HUDEP-2 (cell line): ENCODE data around the gene LRWD1.

Source experiments
- DNase-seq, 76 experiments: peaks; one replicate each; lab custom pipeline; 2025; ENCODE audit not compliant: unreplicated experiment in 76 of 76; lab: John Stamatoyannopoulos, UW

Gene LRWD1

DNA sequence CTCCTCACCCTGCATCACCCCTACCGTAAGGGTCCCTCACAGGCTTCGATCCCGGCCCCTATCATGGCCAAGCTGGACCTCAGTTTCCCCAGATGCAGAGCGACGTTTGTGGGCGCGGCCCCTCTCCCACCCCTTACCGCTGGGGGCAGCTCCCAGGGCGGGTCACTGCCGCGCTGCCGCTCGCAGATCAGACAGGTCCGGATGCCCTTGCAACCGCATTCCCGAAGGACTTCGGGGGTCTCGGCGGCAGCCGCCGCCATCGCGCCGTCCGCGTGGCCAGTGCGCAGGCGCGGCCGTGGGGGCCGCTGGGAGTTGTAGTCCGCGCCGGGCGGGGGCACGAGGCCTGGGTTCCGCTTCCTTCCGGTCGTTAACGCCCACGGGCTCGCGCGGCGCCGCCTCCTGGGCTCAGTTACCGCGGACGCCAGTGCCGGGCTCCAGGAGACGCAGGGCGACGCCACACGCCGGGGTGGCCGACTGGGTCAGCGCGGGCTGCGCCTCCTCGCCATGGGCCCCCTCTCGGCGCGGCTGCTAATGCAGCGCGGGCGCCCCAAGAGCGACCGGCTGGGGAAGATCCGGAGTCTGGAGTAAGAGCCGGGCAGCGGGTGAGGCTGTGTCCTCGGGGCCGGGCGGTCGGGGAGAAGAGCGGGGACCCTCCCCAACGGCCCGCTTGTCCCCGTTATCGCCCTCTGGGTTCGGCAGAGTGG, at the start of gene LRWD1, which contains the start of gene ALKBH4:
LRWD1 (plus strand) TSS at position 408 of the 704 bp plus-strand sequence; CDS start at position 505, 97 bp downstream.
ALKBH4 (minus strand) TSS at position 287 of the 704 bp plus-strand sequence; CDS start at position 260, 27 bp downstream.
- peak; percentile 3 to 95 (median 88) for DNase-seq

DNA sequence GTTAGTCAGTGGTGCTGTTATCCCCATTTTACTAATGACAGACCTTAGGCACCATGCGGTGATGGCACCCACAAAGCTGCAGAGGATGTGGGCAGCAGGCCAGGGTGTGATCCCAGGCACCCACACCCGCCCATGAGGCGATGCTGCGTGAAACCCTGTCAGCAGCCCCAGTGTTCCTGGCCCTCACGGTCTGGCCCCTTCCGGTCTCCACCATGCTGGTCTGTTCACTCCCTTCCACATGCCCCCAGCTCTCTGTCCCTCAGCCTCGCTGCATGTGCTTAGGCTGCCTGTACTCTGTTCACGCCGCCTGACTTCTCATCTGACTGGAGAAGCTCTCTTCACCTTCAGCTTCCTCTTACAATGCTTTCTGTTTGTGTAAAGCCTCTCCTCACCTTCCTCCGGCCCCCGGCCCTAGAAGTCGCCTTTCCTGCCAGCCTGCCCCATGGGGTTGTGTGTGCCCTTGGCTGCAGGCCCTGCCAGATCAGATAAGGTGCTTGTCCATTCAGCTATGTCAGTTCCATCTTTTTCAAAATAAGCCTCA, 49.0 kb upstream of the LRWD1 start:
- peak in 50 of 76 experiments; percentile 2 to 60 (median 32) for DNase-seq

DNA sequence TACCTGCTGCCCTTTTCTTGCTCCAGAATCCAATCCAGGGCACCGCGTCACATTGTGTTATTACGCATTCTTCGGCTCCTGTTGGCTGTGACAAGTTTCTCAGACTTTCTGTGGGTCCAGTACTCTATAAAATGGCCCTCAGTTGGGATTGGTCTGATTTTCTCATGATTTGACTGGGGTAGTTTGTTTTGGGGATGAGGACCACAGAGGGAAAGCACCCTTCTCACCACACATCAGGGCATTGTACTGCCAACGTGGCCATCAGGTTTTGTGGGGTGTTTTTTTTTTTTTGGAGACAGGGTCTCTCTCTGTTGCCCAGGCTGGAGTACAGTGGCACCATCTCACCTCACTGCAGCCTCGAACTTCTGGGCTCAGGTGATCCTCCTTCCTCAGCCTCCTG, 48.4 kb upstream of the LRWD1 start:
- DNase-seq = no peak

DNA sequence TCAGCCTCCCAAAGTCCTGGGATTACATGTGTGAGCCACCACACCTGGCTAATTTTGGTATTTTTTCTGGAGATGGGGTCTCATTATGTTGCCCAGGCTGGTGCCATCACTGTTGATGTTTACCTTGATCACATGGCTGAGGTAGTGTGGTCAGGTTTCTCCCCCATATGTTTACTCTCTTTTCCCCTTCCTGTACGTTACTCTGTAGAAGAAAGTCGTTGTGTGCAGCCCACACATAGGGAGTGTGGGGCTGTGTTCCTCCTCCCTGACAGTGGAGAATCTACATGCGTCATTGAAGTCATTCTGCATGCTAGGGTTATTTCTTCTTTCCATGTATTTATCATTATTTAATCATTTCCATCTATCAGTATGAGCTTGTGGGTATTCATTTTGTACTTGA, 47.7 kb upstream of the LRWD1 start:
- DNase-seq = no peak

DNA sequence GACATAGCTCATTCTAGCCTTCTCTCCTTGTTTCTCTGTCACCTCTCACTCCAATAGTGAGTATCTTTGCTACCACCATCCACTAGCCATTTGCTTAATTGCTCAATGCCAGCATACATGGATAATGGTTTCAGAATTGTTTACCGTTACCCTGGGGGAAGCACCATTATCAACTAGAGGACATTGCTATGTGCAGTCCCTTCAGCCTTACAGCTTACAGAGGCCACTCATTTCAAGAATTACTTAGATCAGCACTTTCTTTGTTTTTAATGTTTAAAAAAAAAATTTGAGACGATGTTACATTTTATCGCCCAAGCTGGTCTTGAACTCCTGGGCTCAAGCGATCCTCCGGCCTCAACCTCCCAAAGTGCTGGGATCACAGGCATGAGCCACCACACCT, 46.2 kb upstream of the LRWD1 start:
- DNase-seq = no peak

DNA sequence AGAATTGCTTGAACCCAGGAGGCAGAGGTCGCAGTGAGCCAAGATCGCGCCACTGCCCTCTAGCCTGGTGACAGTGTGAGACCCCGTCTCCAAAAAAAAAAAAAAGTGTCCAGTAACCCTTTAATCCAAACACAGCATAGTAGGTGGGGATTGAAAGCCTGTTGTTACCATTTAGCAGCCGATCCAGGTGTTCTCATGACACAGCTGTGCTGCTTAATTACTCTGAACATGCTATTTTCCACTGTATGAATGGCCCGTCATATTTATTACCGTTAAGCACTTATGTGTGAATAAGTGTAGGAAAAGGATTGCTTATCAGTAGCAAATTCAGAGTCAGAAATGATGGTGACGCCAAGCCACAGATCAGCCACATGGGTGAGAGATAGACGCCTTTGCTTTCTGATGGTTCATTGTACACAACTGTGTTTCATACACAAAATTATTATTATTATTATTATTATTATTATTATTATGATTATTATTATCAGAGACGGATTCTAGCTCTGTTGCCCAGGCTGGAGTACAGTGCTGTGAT, 43.0 kb upstream of the LRWD1 start:
- peak in 16 of 76 experiments; percentile 3 to 52 (median 20) for DNase-seq

DNA sequence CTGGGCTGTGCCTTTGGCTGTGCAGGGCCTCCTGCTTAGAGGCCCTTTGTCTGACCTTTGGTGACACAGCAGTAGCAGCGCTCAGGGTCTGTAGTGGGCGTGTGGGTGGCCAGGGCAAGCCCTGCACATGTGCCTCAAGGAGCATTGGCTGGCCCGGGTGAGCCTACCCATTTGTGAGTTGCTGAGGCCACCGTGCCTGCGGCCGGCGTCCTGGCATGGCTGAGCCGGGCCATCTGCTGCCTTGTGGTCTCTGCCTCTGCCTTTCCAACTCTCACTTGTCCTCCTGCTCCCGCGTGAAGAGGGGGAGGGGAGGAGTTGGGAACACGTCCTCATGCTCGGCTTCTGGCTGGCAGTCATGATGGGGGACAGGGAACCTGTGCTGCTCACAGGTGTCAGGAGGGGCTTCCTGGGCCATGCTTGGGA, 40.6 kb upstream of the LRWD1 start:
- DNase-seq = no peak

DNA sequence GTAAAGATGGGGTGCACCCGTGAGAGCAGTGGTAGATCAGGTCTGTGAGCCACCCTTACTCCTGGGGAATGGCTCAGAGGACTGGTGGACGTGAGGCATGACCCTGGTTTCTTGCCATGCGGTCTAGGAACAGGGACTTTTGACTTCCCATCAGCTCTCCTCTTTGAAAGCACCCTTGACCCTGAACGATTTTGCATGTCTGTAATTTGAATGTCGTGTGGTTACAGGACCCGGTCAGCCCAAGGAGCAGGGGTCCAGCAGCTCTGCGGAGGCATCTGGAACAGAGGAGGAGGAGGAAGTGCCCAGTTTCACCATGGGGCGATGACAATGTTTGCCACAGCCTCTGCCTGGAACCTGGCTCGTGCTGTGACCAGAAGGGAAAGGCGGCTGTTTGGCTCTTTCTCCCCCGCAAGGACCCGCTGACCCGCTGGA, 40.0 kb upstream of the LRWD1 start:
- no peak for DNase-seq

DNA sequence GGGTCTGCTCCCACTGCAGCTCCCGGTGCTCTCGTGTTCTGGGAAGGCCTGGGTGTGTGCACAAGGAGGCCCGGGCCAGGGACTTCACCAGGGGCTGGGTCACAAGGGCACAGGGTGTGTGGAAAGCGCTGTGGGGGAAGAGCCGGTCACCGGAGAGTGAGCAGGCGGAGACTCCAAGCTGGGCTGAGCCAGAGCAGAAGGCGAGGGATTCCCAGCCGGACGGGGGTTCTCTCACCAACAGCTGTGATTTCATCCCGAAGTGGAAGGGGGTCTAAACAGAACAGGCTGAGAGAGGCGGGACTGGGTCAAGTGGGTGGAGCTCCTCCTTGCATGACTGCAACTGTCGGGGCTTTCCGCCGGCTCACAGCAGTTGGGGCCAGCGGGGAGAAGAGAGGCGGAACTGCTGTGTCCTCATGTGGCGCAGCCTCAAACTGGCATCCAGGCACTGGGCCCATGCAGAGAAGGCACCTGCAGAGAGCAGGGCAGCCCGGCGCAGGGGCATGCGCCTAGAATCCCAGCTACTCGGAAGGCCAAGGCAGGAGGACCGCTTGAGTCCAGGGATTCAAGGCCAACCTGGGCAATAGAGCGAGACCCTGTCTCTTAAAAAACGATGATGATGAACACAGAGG, 39.0 kb upstream of the LRWD1 start:
- DNase-seq = no peak

DNA sequence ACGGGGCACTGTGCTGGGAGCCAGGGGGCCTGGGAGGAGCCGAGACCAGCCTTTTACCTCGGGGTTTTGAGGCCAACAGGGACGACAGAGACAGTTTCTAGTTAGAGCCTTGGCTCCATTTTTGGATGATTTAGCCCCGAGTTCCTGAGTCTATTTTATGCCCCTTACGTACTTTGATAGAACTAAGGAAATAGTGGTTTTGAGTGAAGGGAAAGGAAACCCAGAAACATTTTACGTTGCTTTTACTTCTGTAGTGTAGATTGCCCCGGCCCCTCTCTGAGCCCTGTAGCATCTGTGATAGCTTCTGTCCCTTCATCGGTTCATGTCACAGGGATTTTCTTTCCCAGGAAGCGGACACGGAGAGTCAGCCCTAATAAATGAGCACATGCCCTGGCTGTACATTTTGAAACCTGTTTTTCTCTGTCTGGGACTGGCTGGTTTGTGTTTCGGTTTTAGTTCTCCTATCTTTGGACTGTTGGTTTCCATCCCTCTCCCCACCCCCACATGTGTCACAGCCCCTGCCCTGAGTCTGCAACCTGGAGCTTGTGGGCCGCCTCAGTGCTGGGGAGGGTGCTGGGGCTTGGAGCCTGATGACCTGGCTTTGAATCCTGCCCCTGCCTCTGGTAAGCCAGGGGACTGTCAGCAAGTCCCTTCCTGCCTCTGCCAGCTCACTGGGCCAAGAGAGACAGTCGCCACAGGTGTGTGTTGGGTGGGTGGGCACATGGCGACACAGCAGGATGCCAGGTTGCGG, 38.3 kb upstream of the LRWD1 start:
- no peak for DNase-seq

DNA sequence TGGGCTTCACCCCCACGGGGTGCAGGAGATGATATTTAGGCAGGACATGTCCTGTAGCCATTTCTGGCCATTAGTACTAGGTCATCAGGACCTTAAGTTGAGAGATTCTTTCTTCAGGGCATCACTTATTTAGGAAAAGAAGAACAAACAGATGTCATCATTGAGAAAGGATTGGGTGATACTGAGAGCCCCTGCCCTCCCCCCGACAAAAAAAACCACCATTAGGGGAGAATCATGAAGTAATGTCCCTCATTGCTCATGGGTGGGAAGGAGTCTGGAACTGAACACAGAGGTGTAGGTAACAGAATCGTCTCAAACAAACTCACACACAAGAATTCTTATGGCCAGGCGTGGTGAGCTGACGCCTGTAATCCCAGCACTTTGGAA, 37.8 kb upstream of the LRWD1 start:
- no peak for DNase-seq

DNA sequence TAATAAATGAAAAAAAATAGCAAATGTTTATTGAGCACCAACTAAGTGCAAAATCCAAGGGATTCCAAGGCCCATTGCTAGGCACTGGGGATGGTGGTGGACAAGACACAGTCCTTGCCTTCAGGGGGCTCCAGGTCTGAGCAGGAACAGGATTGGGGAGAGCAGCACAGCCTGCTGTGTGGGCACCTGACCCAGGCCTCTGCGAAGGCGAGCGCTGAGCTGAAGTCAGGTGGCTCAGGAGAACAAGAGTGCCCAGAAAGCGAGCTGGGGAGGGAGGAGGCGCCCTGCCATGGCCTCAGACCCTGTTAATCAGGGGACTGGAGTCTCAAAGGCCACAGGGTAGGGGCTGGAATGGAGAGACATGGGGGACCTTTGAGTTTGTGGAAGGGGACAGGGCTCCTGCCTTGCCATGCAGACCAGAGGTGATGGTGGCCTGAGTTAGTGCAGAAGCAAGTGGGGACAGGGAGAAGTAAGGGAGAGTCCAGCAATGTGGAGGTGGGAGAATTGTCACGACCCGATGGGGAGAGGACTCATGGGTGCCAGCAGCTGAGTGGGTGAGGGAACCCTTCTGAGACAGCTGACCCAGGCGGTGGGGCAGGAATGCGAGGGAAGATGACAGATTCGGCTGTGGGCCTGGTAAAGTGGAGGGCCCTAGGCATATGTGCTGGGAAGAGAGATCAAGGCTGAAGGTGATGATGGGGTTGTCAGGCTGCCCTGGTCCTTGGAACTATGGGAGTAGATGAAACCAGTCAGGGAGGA, 35.5 kb upstream of the LRWD1 start:
- no peak for DNase-seq

DNA sequence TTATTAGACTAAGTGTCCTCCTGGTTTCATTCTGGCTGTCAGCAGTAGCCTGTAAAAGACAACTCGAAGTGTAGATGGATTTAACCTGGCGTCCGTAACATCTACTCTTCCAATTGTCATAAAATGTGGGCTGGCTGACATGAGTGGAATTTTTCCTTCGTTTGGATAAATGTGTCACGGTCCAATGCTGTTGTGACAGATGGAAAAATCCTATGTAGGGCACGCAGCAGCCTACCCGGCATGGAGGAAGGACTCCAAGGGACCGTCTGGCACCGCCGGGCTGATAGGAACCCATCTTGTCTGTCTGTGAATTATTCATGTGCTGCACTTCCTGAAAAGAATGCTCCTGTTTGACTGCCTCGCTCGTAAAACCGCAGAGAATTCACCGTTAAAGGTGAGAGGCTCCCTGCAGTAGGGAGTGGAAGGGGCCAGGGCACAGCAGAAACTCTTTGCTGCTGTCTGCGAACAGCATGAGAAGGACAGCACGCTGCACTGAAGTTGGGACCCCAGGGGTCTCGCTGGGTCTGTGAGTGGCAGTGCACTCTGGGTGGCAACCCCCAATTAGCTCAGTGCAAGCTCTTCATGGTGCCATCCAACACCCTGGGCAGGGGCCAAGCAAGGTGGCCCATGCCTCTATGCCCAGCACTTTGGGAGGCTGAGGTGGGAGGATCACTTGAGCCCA, 33.0 kb upstream of the LRWD1 start:
- no peak for DNase-seq

DNA sequence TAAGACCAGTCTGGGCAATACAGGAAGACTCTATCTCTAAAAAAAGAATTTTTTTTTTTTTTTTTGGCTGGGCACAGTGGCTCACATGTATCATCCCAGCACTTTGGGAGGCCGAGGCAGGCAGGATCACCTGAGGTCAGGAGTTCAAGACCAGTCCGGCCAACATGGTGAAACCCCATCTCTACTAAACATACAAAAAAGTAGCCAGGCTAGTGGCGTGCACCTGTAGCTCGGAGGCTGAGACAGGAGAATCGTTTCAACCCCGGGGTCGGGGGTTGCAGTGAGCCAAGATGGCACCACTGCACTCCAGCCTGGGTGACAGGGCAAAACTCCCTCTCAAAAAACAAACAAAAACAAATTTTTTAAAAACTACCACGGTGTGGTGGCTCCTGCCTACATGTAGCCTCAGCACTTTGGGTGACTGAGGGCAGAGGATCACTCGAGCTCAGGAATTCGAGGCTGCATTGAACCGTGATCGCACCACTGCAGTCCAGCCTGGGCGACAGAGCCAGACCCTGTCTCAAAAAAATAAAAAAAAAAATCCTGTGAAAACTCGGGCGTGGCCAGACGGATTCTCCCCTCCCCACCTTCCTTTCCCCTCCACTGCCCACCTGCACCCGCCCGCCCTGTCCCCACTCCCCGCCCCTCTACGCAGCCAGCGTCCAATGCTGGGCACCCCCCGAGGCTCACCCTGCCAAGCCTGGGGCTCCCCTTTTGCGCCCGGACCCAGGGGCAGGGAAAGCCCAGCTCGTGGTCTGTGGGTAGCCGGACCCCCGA, 32.2 kb upstream of the LRWD1 start:
- DNase-seq = no peak

DNA sequence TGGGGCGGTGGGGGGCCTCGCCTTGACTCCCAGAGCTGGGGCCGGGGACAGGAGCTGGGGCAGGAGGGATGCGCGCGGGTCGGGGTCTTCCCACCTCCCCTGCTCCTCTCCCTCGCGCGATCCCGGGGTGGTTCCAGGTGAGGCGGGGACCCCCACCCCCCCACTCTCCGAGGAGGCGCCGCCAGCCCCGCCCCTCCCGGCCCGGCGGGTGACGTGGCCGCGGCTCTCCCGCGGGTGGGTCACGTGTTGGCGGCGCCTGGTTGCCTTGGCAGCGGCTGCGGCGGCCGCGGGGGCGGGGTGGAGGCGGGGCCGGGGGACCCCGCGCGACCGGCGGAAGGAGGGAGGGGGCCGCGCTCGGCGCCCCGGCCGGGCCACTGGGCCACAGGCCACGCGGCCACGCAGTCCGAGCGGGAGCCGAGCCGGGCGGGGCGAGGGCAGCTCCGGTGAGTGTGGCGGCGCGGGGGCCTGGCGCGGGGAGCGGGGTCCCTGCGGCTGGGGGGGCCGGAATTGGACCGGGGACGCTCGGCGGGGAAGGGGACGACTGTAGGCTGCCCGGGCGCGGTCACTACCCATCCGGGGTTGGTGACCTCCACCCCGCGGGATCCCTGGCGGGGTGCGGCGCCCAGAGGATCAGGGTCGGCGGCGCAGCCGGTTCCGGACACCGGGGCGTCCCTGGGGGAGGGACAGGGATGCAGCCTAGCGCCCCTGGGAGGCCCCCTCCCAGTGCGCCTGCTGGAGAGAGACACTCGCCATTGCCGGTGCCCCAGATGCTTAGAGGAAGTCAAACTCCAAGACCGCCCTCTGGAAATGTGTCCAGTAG, 31.4 kb upstream of the LRWD1 start, which contains the start of gene ORAI2:
ORAI2 (plus strand) TSS at position 357 of the 820 bp plus-strand sequence. CDS start 5,382 bp downstream, outside the sequence.
- peak in 56 of 76 experiments; percentile 7 to 74 (median 50) for DNase-seq

DNA sequence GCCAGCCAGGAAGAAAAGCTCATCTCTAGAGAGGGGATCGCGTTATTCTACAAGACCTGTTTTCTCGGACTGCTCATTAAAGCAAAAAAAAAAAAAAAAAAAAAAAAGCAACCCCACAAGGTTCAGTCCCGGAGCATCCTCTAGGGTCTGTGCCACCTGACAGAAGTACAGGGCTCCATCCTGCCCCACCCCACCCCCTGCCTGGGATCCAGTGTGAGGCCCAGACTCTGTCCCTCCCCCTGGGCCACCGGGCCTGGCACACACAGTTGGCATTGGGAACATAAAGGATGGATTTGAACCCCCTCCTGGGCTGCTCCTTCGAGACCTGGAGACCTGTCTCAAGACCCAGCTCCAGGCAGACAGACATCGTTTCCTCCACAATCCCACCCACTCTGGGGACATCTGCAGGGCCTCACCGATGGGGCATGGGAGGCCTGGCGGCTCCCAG, 30.7 kb upstream of the LRWD1 start:
- no peak for DNase-seq

DNA sequence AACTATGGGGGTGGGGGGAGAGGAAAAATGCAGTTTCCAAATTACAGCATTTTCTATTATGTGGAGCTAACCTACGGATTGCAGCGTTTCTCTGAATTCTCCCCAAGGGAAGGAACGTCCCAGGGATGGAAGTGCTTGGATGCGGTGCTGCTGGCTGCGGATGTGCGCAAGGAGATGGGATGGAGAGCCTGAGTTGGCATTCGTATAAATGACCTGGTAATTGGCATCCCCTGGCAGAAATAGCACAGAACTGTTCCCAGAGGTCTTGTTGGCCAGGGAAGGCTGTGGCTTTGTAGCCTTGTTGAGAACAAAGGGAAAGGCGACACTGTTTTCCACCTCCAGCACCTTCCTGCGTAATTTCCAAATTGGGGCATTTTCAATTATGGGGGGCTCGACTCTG, 28.7 kb upstream of the LRWD1 start:
- DNase-seq = no peak
